ENCODE measurements around the gene AUP1. TPM values are rescaled to one million over a fixed set of nuclear protein-coding genes. Genes with fewer than 3 reads are reported as not detected.
A peak's percentile ranks its signal among the peaks of the same experiment; 100 is the strongest.

The AUP1 gene
- total and polyA plus RNA-seq, 2 donors (not counting 3 experiments of a cell fraction or from before 2014, with no cell fraction given): 103 to 187 TPM

- Histone ChIP-seq H3K4me3 (replicated peaks in 1 of 3; ENCODE audit: insufficient read depth in 1 of 3, low read depth in 1 of 3, low read length in 3 of 3) (no peak overlapping the region), H3K9me3 (replicated peaks; ENCODE audit: control insufficient read depth, insufficient read depth, low read length) (no peaks in the 10 kb centered on the region), H3K9ac (replicated peaks; ENCODE audit: extremely low read depth, insufficient read depth, low read length) (no peak overlapping the region), H3K27ac (ENCODE audit: insufficient read depth, low read depth, low read length) (no peak overlapping the region), H3K4me1 (ENCODE audit: control insufficient read depth, extremely low read depth, insufficient read depth, low read length) (peaks cover 29% of the 10 kb centered on the region), H3K4me2 (ENCODE audit: insufficient read depth, low read length) (peak overlapping the region; percentile 62), H3K36me3 (ENCODE audit: control insufficient read depth in 2 of 2, extremely low read depth in 1 of 2, insufficient read depth in 2 of 2, low read length in 2 of 2) (peaks cover 0 to 4% of the 10 kb centered on the region in 2 experiments), H4K20me1 (replicated peaks; ENCODE audit: control insufficient read depth, extremely low read depth, insufficient read depth, low read length) (no peaks in the 10 kb centered on the region), H3K79me2 (ENCODE audit: control insufficient read depth, insufficient read depth, low read length) (peaks cover 4% of the 10 kb centered on the region), H3K9me1 (replicated peaks; ENCODE audit: control insufficient read depth, extremely low read depth, insufficient read depth, low read length) (no peaks in the 10 kb centered on the region), H3K27me3 (ENCODE audit: control insufficient read depth in 2 of 2, insufficient read depth in 2 of 2, low read length in 2 of 2) (peaks cover 12 to 26% of the 10 kb centered on the region in 2 experiments), H2AFZ (ENCODE audit: low read depth, low read length) (no peak overlapping the region)
- dilution Hi-C loops (cut with MboI; ENCODE audit: extremely low pct_ligation_motif_present, low sequenced_read_pairs) (no loop called here), intact Hi-C loops (cut with micrococcal nuclease) (loop anchor here (5.0 kb wide), 1 partner anchor 148 kb away; the partner anchor contains the start of gene SEMA4F)
- POLR2A ChIA-PET: interaction anchor here (1.0 to 1.3 kb wide), 2 partner anchors 21 to 46 kb away, joined by 4 read pairs; partner anchors contain the start of genes DQX1 and WBP1
- FAIRE-seq: no peak
- CTCF ChIA-PET: interaction anchor here (0.7 to 1.9 kb wide), 4 partner anchors 11 to 113 kb away, joined by 3 to 6 read pairs (median 4); partner anchors contain the start of gene MRPL53
- BruUV-seq (replicated peaks): no TSS peak
- no peak for DNase-seq (ENCODE audit: low read depth, low spot score)
- TF ChIP-seq JUN (IDR thresholded peaks at IDR 0.05; ENCODE audit: borderline replicate concordance, insufficient read depth, insufficient read length, low read depth) (no peak), MAX (IDR thresholded peaks at IDR 0.05; ENCODE audit: insufficient read depth, insufficient read length) (no peak), EZH2 (IDR thresholded peaks at IDR 0.05; ENCODE audit: borderline replicate concordance, low read depth, low read length, severe bottlenecking) (no peak), CTCF (IDR thresholded peaks at IDR 0.05; ENCODE audit: extremely low read depth in 1 of 2, insufficient read depth in 1 of 2, low read depth in 1 of 2, low read length in 2 of 2) (no peak), GATA2 (IDR thresholded peaks at IDR 0.05; ENCODE audit: insufficient read depth, insufficient read length, low read depth, low read length) (no peak), MYC (IDR thresholded peaks at IDR 0.05; ENCODE audit: low read depth, low read length) (no peak), FOS (IDR thresholded peaks at IDR 0.05; ENCODE audit: borderline replicate concordance, insufficient read depth, low read length) (no peak), POLR2A (IDR thresholded peaks at IDR 0.05; ENCODE audit: low read depth, low read length) (no peak), POLR2AphosphoS5 (IDR thresholded peaks at IDR 0.05; ENCODE audit: insufficient read depth, low read depth, low read length) (no peak)
These were observed 24.9 kb downstream of the AUP1 start for GRCh38 chr2:74504591-74504990.

Data from endothelial cell of umbilical vein (primary cell).